DMS79 treated with DMSO at 0.1 percent for 48 hours (cell line): ENCODE data around the gene INSYN1.

ENCODE experiments used
- DNase-seq: peaks from one replicate; lab custom pipeline; 2025; lab: John Stamatoyannopoulos, UW

The INSYN1 gene

DNA sequence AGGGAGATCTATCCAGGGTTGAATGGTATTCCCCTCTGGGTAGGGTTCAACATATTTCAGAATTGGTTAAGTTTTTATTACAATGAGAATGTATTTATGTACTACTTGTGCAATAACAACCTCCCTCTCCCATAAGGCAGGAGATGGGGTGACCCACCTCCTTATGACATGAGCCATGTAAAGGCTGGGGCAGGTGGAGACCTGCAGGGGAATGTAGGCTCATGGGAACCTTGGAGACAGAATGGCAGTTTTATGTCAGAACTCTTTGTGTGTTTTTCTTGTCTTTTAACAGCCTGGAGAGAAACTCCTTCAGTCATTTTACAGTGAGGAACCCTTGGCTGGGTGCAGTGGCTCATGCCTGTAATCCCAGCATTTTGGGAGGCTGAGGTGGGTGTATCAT lies 24.6 kb upstream of the INSYN1 start:
- no peak for DNase-seq

DNA sequence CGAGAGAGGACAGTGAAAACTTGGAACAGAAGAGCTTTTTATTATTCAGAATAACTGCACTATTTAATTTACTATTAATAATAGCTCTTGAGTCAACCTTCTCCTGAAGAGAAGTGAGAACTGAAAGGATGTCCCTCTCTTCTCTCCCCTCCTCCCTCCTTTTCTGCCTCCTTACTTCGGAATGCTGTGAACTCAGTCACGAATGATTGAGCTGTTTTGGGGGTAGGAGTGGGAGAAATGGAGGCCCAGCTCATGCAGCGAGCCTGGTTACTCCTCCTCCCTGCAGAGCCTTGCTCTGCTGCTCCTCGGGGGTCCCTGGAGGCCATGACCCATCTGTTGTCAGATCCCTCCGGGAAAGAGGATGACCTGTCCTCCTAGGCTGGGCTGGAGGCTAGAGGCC lies 20.3 kb upstream of the INSYN1 start:
- no peak for DNase-seq

DNA sequence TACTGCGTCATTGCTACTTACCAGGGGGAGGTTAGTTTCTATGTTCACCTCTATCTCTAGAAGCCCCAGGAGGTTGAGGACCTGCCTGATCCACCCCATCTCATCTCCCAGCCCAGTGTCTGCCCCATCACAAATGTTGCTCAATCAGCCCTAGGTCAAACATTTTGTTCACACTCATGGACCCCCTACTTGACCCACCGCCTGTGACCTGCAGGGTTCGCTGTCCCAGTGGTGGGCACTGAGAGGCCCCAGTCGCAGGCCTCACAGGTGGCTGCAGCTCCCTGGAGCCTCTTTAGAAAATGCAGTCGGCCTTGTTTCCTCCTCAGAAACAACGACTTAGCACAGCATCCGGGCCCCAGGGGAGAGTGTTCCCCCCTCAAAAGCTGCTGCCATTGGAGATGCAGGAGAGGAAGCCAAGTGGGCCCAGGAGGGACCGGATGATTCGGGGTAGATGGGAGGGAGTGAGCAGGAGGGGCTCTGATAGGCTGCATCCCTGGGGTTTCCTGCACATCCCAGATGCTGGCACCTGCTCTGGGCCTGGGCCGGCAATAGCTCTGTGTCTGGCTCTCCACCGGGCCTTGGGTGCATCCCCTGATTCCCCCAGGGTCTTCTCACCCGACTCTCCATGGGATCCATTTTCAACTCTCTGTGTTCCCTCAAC lies 18.4 kb upstream of the INSYN1 start:
- DNase-seq, result no peak

DNA sequence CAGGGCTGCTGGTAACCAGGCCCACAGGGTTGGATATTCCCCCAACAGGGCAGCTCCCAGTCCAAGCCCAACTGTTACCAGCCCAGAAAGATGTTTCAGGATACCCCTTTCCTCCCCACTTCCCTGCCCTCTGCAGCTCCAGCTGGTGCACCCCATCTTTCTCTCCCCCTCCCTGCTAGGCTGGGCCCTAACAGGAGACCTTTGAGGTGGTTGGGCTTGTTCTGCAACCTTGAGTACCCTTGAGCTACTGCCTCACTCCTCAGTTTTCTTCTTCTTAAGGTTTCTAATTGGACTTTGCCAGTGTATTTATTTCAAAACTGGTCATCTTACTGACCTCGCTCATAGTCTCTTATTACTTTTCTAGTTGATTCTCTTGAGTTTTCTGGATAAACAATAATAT lies 16.9 kb upstream of the INSYN1 start:
- peak; percentile 8 for DNase-seq

DNA sequence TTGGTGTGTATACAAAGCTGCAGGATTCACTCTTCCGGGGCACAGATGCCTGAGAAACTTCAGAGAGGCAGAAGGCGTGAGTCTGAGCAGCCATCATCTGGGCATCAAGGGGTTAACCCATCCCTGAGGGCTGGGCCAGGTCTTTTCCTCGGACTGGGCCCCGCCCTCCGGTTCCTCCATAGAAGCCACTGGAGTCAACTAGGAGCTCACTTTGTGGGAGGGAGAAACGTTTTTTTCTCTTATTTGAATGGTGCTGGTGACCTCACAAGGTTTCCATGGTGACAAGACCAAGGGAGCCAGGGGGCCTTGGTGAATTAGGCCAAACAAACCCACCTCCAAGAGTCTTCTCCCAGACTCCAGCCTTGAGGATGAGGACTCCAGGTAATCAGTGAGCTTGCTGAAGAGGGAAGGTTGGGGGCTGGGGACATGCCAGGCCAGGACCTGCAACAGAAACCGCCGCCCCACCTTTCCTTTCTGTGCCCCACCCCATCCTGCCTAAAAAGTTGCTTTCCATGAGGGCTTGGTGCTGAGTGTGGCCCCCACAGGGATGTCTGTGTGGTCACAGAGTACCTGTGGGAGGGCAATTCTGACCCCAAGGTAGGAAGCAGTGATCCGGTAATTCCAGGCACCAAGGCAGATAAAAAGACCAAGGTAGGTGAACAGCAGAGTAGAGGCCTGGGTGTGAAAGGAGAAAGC lies 14.8 kb upstream of the INSYN1 start:
- no peak for DNase-seq

DNA sequence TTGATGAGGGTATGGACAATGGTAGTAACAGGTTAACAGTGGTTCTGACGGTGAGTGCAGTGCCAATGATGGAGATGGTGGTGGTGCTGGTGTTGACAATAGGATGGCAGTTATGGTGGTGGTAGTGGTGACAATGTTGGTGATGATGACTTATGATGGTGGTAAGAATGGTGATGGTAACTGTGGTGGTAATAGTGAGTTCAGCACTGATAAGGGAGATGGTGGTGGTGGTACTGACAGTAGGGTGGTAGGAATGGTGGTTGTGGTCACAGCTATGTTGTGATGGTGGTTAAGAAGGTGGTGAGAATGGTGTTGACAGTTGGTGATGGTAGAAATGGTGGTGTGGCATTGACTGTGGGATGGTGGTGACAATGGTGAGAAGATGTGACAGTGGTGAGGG lies 13.4 kb upstream of the INSYN1 start:
- no peak for DNase-seq

DNA sequence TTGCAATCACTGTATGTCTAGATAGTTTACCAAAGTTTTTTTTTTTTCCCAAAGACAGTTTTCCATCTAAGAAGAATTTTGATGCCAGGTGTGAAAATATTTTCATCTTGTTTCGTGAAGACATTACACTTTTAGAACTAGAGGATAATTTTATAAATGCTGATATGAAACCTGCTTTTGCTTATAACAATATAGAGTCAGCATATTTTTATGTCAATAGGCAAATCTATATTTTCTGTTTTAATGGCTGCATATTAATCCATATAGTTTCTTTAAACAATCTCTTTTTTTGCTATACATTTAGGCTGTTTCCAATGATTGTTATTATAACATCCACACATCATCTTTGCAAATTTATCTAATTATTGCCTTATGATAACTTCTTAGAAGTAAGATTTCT lies 12.6 kb upstream of the INSYN1 start:
- no peak for DNase-seq

DNA sequence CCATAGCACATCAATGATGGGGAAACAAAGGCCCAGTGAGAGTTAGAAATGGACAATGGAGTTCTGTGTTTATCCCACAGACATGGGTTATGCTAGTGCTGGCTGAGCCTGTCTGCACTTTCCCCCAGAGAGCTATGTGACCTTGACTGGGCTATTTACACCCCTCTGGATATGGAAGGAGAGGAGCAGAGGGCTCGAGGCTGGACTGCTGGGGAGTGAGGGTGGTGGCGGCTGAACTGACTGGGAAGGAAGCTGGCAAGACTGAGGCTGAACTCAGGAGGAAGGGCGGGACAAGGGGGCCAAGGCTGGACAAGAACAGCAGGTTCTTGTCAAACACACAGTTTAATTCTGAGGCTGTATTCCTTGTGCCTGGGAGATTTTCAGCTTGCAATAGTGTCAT lies 10.8 kb upstream of the INSYN1 start:
- no peak for DNase-seq

DNA sequence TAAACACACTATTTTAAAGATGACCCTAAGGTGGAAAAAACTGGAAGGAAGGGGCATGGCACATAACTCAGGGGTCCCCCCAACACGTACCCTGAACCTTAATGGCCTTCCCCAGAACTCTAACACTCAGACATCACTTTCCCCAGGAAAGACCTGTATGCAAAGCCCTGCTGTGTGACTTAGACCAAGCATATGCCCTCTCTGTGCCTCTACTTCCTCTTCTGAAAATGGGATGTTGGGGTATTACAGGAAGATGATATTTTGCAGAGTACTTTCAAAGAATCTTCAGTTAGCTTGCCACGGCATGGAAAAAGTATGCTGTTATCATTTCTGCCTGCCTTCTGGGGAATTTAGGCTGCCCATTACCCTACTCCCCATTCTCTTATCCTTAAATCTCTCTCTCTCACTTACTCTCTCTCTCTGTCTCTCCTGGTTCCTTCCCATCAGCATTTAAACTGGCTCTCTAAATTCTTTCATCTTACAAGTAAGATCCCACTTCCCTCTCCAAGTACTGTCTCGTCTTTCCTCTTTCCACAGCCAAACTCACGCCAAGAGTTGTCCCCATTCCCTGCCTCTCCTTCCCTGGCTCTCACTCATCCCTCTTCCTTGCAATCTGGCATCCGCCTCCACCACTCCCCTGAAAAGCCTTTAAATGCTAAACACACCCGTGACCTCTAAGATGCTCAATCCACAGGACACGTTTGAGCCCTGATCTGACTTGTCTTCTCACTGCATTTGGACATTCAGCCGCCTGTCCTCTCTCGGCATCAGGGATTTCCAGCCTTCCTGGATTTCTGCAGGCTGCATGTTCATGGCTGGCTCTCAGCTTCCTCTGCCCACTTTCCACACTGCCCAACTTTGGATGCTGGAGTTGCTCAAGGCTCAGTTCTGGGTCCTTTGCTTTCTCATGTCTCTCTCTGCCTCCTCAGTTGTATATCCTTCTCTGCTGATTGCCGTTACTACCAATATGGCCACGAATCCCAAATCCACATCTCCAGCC lies 7.5 kb upstream of the INSYN1 start:
- DNase-seq, result no peak

DNA sequence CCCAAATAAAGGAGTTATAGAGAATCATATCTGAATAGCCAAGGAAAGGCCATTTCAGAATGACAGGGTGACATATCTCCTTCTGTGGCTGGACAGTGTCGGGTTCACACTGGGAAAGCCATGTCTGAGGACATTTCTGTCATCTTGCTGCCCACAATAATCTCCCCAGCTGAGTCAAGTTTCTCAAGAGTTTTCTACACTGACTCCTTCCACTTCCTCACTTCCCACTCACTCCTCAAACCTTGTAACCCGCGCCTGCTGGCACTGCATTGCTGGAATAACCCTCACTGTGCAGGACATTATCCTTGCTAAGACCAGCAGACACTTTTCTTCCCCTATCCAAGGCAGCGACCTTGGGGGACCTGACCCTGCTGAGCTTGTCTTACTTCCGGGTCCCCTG lies 5.3 kb upstream of the INSYN1 start:
- DNase-seq, result no peak

DNA sequence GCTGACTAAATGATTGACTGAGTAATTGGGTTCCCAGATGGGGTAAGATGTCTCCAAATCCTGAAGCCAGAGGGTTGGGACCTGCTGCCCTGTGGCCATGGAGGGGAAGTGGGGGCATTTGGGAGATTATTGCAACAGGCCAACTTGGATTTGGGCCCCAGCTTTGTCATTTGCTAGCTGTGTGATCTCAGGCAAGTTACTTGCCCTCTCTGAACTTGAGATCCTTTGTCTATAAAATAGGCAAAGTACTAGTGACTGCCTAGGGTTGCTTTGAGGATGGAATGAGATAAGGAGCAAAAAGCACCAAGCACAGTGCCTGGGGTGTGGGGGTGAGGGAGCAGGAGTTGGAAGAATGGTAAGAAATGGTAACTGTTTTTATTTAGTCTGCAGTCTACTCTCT lies 4.4 kb upstream of the INSYN1 start:
- DNase-seq, result no peak

DNA sequence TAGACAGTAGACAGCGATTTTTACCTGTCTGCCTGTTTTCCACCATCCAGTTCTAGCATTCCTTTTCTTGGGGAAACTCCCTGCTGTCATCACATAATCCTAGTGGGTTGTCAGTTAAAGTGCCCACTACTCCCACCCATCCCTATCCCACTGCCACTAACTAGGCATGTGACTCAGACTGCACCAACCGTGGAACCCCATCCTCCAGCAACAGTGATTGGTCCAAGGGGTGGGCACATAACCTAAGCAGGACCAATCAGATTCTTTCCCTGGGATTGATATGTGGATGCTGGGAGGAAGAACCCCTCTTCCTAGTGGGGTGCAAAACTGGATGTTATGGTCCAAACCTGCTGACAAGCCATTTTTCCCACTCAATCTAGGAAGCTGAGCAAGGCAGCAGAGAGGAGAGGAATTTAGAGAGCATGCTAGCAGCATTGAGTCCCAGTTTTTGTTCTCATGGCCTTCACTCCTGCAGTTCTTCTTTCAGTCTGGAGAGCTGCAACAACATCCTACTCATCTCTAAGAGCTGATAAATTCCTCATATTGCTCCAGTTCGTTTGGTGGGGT lies 3.9 kb upstream of the INSYN1 start:
- no peak for DNase-seq

DNA sequence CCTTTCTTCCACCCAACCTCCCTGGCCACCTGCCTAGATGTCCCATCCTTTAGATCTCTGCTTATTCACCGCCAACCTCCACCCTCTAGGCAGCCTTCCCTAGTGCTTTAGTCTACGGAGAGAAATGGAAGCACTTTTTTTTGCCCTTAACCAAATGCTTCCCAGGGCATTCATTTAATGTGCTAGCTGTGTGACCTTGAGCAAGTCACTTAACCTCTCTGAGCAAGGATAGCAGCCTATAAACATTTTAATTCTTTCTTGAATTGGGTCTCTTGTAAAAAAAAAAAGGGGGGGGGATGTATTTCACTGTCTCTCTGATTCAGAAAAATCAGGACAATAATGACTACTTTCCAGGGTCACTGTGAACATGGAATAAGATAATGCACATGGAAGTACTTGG lies 3.2 kb upstream of the INSYN1 start:
- no peak for DNase-seq

DNA sequence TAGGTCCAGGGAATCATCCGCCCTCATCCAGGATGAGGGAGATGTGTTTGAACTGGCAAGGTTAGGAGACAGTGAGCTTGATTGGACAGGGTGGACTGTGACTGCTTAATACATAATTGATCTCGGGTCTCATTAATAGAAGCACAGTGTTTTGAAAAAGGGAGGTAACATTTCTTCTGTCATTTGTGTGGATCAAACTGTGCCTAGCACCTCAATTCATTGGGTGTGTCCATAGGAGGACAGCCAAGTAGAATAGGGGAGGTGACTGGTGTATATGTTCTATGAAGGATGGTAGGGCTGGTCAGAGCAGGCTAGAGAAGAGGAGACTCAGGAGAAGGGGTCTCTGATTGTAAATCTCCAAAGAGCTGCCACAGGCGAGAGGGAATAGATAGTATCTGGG lies 2.8 kb upstream of the INSYN1 start:
- no peak for DNase-seq

DNA sequence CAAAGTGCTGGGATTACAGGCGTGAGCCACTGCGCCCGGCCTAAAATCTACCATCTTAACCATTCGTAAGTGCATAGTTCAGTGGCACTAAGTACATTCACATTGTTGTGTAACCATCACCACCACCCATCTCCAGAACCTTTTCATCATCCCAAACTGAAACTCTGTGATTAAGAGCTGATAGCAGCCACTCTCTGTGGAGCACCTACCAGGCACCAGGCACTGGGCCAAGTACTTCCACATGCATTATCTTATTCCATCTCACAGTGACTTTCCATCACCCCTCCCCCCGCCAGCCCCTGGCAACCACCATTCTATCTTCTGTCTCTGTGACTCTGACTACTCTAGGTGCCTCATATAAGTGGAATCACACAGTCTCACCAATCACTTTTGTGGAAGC lies 2.3 kb upstream of the INSYN1 start:
- DNase-seq, result peak; percentile 20

DNA sequence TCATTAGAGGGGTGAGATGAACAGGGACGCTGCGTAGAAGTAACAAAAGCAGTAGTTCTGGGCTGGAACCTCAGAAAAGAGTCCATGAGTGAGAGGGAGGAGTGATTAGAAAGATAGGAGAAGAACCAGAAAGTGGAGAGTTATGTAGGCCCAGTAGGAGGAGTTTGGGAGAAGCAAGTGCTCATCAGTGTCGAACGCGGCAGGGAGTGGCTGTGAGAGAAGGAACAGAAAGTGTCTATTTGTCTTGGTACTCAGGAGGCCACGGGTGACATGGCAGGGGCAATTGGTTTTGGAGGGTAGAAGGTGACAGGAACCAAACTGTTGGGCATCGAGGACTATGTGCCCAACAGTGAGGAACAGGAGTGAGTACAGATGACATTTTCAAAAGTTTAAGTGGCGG lies 1.3 kb upstream of the INSYN1 start:
- DNase-seq, result no peak

DNA sequence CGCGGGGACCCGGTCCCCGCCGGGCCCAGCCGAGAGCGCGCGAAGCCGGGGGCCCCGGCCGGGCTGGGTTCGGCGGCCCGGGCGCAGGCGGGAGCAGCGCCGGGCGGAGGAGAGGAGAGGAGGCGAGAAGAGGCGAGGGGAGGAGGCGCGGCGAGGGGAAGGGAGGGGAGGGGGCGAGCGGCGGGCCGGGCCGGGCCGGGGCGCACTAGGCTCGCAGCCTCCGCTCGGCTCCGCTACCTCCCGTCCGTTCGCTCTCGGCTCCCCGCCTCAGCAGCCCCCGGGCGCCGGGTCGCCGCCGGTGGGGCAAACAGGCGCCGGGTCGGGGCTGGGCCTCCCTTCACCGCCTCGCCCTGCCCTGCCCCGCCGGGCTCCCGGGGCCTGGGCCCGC lies 351 bp downstream of the INSYN1 start:
- no peak for DNase-seq

DNA sequence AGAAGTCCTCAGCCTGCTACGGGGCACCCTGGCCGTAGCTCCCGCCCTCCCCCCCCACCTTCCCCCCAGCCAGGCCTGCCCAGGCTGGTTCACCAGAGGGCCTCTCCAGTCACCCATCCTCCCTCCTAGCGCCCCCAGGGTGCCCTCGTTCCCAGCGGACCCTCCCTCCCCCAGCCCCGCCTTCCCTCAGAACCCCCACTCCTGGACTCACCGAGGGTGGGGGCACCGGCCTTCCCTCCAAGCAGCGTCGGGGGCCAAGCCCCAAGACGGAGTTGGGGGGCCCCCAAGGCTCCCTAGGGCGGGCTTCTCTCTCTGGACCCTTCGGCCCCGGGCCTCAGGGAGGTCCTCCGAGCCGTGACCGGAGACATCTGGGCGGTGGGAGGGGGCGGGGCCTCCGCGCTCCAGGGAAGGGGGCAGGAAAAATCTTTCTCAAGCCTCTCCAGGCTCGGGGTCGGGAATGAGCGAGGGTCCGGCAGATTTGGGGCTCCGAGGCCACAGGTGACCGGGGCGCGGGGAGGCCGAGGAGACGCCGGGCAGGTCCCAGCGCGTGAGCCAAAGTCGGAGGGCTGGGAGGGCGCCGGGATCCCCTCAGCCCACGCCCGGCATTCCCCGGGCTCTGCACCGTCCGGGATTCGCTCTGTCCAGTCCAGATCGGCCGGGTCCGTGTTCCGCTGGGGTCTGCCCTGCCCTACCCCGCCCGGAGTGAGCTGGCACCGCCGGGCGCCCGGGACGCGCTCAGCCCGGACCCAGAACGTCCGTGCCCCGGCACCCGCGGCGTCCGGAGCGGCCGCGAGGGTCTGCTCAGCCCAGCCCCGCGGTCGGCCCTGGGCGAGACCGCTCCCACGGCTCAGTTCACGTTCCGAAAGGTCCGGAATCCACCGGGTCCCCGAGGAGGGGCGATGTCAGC lies 999 bp downstream of the INSYN1 start:
- DNase-seq, result no peak

DNA sequence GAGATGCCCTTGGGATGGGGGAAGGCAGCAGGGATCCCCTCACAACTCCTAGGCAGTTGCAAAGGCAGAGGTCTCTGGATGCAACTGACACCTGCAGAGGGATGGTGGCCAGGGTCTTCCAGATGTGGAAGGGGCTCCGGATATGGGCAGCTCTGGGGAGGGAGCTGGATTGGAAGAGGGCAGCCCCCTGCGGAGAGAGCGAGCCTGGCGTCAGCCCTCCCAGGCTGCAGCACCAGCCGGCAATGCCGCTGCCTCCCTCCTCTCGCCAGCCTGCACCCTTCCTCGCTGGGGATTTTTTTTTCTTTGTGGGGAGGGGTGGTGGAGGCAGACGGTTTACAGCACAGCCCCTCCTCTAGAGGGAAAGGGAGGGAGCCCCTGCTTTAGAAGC lies 1.6 kb downstream of the INSYN1 start:
- no peak for DNase-seq

DNA sequence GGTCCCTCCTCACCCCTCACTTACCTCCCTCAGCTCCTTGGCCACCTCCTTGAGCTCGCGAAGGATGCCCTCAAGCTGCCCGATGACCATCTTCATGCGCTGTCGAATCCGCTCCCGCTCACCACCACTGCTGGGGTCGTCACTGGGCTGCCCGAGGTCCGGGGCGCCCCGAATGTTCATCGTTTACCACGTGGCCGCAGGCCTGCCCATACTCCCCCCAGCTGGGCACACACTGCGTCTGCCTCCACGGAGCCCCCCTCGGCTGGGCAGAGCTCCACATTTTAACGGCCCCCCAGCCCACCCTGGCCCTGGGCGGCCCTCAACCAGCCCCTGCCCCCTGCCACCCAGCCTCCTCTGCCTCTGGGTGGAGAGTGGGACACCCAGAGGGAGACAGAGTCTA lies 2.2 kb downstream of the INSYN1 start:
- DNase-seq, result no peak

DNA sequence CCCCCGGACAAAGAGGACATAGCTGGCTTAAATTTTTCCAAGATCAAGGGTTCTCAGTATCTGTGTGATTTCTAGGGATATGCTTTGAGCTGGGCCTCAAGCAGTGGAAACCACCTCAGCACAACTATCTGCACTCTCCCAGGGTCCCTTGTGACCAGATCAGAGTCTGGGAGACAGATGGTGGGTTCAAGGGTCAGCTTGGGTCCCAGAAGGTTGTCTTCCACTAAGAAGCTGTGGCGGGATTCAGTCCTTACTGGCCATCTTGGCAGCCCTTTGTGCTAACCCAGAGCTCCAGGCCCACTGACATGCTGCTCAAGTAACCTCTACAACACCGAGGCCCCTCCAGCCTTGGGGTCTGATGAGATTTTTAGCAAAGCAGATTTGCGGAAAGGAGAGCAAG lies 2.7 kb downstream of the INSYN1 start:
- DNase-seq, result no peak

DNA sequence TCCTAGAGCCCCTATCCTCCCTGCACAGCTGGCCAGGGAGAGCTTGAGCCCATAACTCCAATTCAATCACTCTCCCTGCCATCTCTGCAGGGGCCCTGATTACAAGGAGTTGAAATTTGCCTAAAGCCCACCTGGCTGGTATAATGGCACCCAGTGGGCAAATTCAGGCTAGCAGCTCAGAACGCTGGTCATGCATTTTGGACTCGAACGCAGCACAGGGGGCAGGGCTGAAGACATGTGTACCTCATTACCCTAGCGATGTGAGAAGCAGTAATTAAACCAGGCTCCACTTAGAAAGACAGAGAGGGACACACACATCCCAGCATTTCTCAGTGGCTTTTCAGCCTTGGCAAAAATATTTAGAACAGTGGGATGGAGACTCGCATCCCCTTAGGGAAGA lies 3.2 kb downstream of the INSYN1 start:
- DNase-seq, result no peak
